HG03097 (cell line): ENCODE results near the gene GALNT16.
"Not testable (repeated sequence)": the region's sequence is repeated elsewhere in the genome, so short reads cannot be mapped to it uniquely, and the experiment has no call there.

Experiments used
- ATAC-seq: cut with Tn5 transposase; IDR thresholded peaks from one replicate; pipeline ENCODE4 v1.9.1; 2021; ENCODE audit not compliant: unreplicated experiment, low FRiP score

The GALNT16 gene

GRCh38 chr14:69259168-69259526 lies 811 bp upstream of the GALNT16 start:
- ATAC-seq, result no peak

DNA sequence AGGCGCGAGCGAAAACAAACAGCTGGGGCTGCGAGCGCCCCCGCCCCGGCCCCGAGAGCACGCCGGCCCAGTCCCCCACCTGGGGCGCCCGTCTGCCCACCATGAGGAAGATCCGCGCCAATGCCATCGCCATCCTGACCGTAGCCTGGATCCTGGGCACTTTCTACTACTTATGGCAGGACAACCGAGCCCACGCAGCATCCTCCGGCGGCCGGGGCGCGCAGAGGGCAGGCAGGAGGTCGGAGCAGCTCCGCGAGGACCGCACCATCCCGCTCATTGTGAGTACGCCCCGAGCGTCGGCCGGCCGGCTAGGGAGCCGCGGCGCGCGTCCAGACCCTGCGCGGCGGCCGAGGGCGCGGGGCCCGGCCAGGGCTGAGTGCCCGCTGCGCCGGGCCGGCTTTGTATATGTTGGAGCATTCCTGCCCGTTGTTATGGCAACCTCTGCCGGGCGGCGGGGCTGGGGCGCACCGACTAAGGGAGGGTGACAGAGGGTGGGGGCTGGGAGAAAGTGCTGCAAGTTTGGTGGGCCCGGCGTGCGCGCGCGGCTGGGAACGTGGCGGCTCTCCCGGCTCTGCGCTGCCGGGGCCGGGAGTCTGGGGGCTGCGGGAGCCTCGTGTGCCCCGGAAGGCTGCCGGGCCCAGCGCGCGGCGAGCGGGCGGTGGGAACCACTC lies 367 bp downstream of the GALNT16 start:
- ATAC-seq, result no peak

GRCh38 chr14:69260861-69261564 lies 1.1 kb downstream of the GALNT16 start:
- no peak for ATAC-seq

DNA sequence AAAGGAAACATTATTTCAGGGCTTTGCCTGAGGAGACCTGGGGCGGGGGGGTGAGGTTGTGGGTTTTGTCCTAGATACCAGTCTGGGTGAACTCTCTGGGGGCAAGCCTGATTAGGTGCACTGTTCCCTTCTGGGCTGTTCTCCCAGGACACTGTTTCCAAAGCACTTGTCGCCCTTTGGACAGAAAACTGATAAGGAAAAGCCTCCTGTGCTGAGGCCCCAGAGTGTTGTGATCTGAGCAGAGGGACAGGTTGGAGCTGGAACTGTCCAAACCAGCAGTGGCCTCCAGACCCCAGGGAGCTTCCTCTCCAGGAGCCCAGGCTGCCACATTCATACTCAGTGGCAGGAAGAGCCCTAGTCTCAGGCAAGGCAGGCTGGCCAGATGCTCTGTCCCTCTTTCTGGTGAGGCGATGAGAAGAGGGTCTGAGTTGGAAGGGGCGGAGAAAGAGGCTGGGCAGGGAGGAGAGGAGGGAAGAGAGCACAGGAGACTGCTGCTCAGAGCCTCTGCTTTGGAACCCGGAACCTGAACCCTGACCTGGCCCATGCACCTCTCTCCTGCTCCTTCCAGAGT lies 1.9 kb downstream of the GALNT16 start:
- ATAC-seq, result no peak

- no peak for ATAC-seq
Measured at GRCh38 chr14:69262516-69262915, 2.6 kb downstream of the GALNT16 start.

GRCh38 chr14:69263364-69263763 lies 3.4 kb downstream of the GALNT16 start:
- ATAC-seq, result no peak

GRCh38 chr14:69263771-69264170 lies 3.8 kb downstream of the GALNT16 start:
- no peak for ATAC-seq

DNA sequence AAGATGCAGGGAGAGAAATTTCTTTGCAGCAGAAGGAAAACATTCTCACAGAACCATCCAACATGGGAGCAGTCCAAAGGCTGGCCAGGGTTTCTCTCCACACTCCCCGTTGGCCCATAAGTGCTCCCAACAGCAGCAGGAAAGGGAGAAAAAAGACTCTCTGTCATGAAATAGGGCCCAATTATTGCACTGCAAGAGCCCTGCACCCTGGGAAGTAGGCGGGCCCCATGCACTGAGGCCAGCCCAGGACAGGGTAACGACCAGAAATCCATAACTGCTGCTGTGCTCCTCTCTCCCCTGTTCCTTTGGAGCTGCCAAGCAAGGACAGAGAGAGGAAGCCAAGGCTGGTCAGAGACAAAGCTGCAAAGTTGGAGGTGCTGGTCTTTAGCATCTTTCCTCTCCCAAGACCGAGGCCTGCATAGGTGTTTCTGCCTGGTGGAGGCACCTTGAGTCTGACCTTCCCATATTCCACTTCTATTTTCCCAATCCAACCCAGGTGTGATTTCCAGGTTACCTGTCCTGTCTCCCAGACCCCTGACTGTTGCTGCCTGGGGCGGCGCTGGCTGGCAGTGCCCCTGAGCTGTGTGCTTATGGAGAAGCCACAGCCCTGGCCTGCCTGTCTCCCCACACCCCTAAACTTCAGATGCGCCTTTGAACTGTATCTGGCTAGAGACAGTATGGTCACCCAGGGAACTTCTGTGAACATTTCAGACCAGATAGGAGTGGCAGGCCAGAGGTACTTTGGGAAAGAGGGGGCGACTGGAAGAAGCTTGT lies 6.8 kb downstream of the GALNT16 start:
- ATAC-seq, result no peak

DNA sequence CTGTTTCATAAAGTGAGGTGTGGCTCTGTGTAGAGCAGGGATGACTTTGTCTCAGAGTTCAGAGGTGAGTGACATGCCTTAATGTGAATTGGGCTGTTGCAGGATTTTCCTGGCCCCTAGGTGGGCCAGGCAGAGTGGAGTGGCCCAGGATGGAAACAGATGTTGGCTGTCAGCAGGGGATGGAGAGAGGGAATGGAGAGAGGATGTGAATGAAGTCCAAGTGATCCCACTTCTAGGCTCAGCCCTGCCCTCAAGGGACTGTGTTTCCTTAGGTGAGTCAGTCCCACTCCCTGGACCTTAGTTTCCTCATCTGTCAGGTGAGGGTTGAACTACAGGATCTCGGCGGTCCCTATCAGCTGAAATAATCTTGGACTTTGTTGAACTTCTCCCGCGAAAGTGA lies 7.5 kb downstream of the GALNT16 start:
- ATAC-seq, result no peak

GRCh38 chr14:69268223-69268622 lies 8.3 kb downstream of the GALNT16 start:
- ATAC-seq, result no peak

DNA sequence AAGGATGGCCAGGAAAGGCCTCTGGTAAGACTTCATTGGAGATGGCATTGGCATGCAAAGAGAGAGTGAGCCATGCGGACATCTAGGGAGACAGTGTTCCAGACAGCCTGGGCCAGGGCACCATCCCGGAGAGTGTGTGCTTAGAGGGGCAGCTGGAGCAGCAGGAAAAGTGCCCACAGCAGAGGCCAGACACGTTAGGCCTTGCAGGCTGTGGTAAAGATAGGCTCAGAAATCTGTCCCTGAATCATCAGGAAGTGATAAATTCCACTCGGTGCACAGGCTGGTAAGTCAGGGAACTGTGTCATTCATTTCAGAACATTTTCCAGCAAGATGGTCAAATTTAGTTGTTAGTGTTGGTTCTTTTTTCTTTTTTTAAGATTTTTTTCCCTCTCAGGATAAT lies 8.8 kb downstream of the GALNT16 start:
- ATAC-seq, result no peak

GRCh38 chr14:69269381-69269780 lies 9.4 kb downstream of the GALNT16 start:
- ATAC-seq, result no peak

GRCh38 chr14:69270097-69270496 lies 10.1 kb downstream of the GALNT16 start:
- ATAC-seq, result no peak

- no peak for ATAC-seq
Measured at GRCh38 chr14:69270795-69271708, 11.1 kb downstream of the GALNT16 start.

DNA sequence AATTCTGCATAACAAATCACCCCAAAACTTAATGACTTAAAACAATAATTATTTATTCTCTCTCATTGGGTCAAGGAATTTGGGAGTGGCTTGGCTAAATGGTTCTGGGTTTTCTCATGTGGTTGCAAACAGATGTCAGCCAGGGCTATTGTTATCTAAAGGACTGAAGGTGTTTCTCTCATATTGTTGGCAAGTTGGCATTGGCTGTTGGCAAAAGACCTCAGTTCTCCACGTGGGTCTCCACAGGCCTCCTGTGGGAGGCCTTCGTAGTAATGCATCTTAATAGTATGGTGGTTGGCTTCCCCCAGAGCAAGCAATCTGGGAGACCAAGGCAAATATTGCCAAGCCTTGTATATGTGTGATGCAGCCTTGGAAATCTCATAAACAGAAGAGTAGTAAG lies 14.4 kb downstream of the GALNT16 start:
- no peak for ATAC-seq

DNA sequence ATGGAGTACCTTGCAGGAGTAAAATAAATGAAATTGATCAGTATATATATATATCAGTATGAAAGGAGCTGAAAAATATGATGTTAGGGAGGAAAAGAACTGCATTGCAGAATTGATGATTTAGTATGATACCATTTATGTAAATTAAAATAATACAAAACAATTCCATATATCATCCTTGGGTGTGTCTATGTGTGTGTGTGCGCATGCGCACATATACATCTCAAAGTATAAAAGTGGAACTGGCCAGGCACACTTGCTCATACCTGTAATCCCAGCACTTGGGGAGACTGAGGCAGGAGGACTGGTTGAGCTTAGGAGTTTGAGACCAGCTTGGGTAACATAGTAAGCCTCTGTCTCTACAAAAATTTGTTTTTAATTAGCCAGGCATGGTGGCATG lies 15.4 kb downstream of the GALNT16 start:
- ATAC-seq, result no peak

DNA sequence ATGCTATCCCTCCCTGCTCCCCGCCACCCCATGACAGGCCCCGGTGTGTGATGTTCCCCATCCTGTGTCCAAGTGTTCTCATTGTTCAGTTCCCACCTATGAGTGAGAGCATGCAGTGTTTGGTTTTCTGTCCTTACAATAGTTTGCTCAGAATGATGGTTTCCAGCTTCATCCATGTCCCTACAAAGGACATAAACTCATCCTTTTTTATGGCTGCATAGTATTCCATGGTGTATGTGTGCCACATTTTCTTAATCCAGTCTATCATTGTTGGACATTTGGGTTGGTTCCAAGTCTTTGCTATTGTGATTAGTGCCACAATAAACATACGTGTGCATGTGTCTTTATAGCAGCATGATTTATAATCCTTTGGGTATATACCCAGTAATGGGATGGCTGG lies 17.4 kb downstream of the GALNT16 start:
- ATAC-seq, result not testable (repeated sequence)

- ATAC-seq, result no peak
Measured at GRCh38 chr14:69280746-69281291, 20.9 kb downstream of the GALNT16 start.

DNA sequence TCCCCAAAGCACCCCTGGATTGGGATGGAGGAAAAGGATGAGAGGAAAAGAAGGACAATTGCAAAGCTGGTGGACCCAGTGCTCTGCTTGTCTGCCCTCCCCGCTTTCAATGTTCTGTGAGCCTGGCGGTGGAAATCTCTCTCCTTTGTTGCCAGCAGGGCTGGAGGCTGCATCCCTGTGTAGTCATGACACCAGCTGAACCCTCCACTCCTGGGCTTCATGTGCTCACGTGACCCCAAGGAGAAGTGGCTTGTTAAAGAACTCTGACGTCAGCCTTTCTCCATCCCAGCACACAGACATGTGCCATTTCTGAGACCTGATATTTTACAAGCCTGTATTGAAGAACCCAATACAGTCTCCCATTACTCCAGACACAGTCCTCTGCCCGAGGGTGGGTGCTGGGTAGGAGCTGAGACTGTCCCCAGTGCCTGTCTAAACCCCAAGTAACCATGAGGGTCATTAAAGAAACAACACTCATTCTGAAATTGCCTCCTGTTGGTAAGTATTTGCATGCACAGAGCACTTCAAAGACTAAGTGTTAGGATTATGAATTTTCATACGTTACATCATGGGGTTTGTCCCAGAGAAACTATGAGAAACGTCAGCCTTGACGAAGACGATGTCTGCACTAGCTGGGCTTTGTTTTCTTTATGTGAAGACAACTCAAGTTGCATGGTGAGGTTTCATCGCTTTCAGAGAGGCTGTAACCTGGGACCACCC lies 21.7 kb downstream of the GALNT16 start:
- ATAC-seq, result no peak
